ENCODE data around the gene CSH1.

DNA sequence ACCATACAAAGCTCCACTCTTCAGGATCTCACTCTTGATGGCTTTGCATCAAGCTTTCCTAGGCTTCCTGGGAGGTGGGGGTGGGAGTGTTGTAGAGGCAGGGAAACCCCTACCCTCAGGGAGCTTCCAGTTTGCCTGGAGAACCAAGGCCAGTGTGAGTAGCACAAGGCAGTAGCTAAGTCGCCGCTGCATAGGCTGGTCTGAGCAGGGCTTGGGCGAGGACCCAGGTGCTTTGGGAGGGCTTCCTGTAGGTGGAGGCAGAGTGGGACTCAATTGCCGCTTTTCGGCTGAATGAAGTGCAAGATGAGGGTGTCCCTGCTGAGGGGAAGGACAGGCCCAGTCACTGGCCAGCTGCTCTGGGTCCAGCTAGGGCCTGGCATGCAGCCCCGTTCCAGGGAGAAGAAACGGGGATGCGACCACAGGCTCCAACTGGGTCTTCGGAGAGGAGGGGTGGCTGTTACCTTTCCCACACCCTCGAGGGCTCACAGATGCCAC lies 31.8 kb upstream of the CSH1 start:
- TF ChIP-seq POLR2AphosphoS5 (IDR thresholded peaks at IDR 0.05; ENCODE audit: low read depth) (no peak), CTCF (conservative IDR thresholded peaks at IDR 0.05; ENCODE audit: low read depth in 2 of 2) (no peak)

Measured in GM23338 (cell line).